WTC11 (cell line): Measurements from ENCODE around the gene LRRC23. TPM values are rescaled to one million over a fixed set of nuclear protein-coding genes. Genes with fewer than 3 reads are reported as not detected.

Experiments used
- ATAC-seq: fragments of 200-7000 bp; cut with Tn5 transposase; 2 replicates; pipeline ENCODE4 v1.10.0; 2021; ENCODE audit warnings: mild to moderate bottlenecking, moderate library complexity
- CTCF ChIA-PET: fragments of 300-600 bp; sonication (Branson Sonifier 250); formaldehyde crosslinking; loops from one replicate; lab custom pipeline; 2021; ENCODE audit warnings: antibody characterized with exemption; lab: Charles Lee
- POLR2A ChIA-PET: fragments of 350-600 bp; sonication (Branson Sonifier 250); formaldehyde crosslinking; loops from one replicate; lab custom pipeline; 2021; ENCODE audit warnings: antibody characterized with exemption; lab: Charles Lee
- DNase-seq: peaks from one replicate; pipeline ENCODE4 v3.0.0; 2021; ENCODE audit warnings: low spot score
- H3K27ac Mint-ChIP-seq: 2 replicates; pipeline ENCODE4 v1.8.0; 2021; ENCODE audit warnings: mixed read lengths
- H3K27me3 Mint-ChIP-seq: 2 replicates; pipeline ENCODE4 v1.8.0; 2021; ENCODE audit warnings: low read depth, mild to moderate bottlenecking, moderate library complexity, mixed read lengths
- H3K36me3 Mint-ChIP-seq: 2 replicates; pipeline ENCODE4 v1.8.0; 2021; ENCODE audit warnings: mixed read lengths
- H3K4me1 Mint-ChIP-seq: 2 replicates; pipeline ENCODE4 v1.8.0; 2022; ENCODE audit warnings: mixed read lengths
- H3K4me3 Mint-ChIP-seq: 2 replicates; pipeline ENCODE4 v1.8.0; 2021; ENCODE audit warnings: mild to moderate bottlenecking, moderate library complexity, mixed read lengths
- H3K9me3 Mint-ChIP-seq: 2 replicates; pipeline ENCODE4 v1.8.0; 2021; ENCODE audit warnings: mixed read lengths
- AFF4 ChIP-seq: sonication (generic); formaldehyde crosslinking; IDR thresholded peaks from 2 replicates; pipeline ENCODE4 v1.8.1; 2023; ENCODE audit warnings: mild to moderate bottlenecking, missing genetic modification reagents, borderline replicate concordance
- AR ChIP-seq: fragments of 250-450 bp; sonication (Bioruptor Pico); IDR thresholded peaks from 2 replicates; pipeline ENCODE4 v1.9.0; 2021; ENCODE audit warnings: mild to moderate bottlenecking
- CDX4 ChIP-seq: fragments of 250-450 bp; sonication (Bioruptor Pico); IDR thresholded peaks from 2 replicates; pipeline ENCODE4 v1.9.0; 2021; ENCODE audit warnings: moderate library complexity, mild to moderate bottlenecking, inconsistent platforms, borderline replicate concordance
- EMX1 ChIP-seq: fragments of 250-450 bp; sonication (Bioruptor Pico); IDR thresholded peaks from 2 replicates; pipeline ENCODE4 v1.8.0; 2021; ENCODE audit warnings: mild to moderate bottlenecking
- ESRRA ChIP-seq: sonication (generic); formaldehyde crosslinking; IDR thresholded peaks from 2 replicates; pipeline ENCODE4 v1.8.1; 2022; ENCODE audit warnings: mild to moderate bottlenecking, missing genetic modification reagents, borderline replicate concordance
- FOXJ3 ChIP-seq: sonication (generic); formaldehyde crosslinking; IDR thresholded peaks from 2 replicates; pipeline ENCODE4 v1.9.0; 2021; ENCODE audit warnings: missing genetic modification reagents, mild to moderate bottlenecking, borderline replicate concordance
- FOXK1 ChIP-seq: sonication (generic); formaldehyde crosslinking; IDR thresholded peaks from 2 replicates; pipeline ENCODE4 v1.8.0; 2022; ENCODE audit warnings: mild to moderate bottlenecking, moderate library complexity, missing genetic modification reagents
- JUN ChIP-seq: sonication (generic); formaldehyde crosslinking; IDR thresholded peaks from 2 replicates; pipeline ENCODE4 v1.8.0; 2023; ENCODE audit warnings: mild to moderate bottlenecking, missing genetic modification reagents
- KAT7 ChIP-seq: sonication (generic); formaldehyde crosslinking; IDR thresholded peaks from 2 replicates; pipeline ENCODE4 v1.8.1; 2023; ENCODE audit warnings: missing genetic modification reagents, mild to moderate bottlenecking, borderline replicate concordance
- NR3C1 ChIP-seq: sonication (generic); formaldehyde crosslinking; conservative IDR thresholded peaks from 2 replicates; pipeline ENCODE4 v1.8.1; 2023; ENCODE audit warnings: low read depth, mild to moderate bottlenecking, missing genetic modification reagents
- PRDM15 ChIP-seq: sonication (generic); formaldehyde crosslinking; IDR thresholded peaks from 2 replicates; pipeline ENCODE4 v1.8.0; 2022; ENCODE audit warnings: missing genetic modification reagents
- TP53 ChIP-seq: sonication (generic); formaldehyde crosslinking; IDR thresholded peaks from 2 replicates; pipeline ENCODE4 v1.8.1; 2023; ENCODE audit warnings: mild to moderate bottlenecking, missing genetic modification reagents
- USF2 ChIP-seq: sonication (generic); formaldehyde crosslinking; IDR thresholded peaks from 2 replicates; pipeline ENCODE4 v1.8.1; 2023; ENCODE audit warnings: mild to moderate bottlenecking, missing genetic modification reagents, moderate library complexity
- ZNF138 ChIP-seq: sonication (generic); formaldehyde crosslinking; conservative IDR thresholded peaks from 2 replicates; pipeline ENCODE4 v1.8.1; 2022; ENCODE audit warnings: mild to moderate bottlenecking, moderate library complexity, missing genetic modification reagents
- ZNF219 ChIP-seq: sonication (generic); formaldehyde crosslinking; IDR thresholded peaks from 2 replicates; pipeline ENCODE4 v1.8.0; 2023; ENCODE audit warnings: missing genetic modification reagents, mild to moderate bottlenecking, borderline replicate concordance
- ZNF317 ChIP-seq: sonication (generic); formaldehyde crosslinking; IDR thresholded peaks from 2 replicates; pipeline ENCODE4 v1.8.1; 2023; ENCODE audit warnings: low read depth, mild to moderate bottlenecking, moderate library complexity, missing genetic modification reagents, borderline replicate concordance
- total RNA-seq: library from RNA; stranded (reverse); gene quantifications from 3 replicates; pipeline ENCODE4 v1.2.3, GENCODE V29; 2021

LRRC23 gene
- total RNA-seq, 1 experiment from 2014 or later: 3.1 TPM

GRCh38 chr12:6855322-6855721 lies 49.3 kb upstream of the LRRC23 start (continued):
- TF ChIP-seq ESRRA (CRISPR knock-in tag): no peak
- TF ChIP-seq ZNF219 (CRISPR knock-in tag): no peak
- no peak for TF ChIP-seq PRDM15
- no peak for TF ChIP-seq CDX4

GRCh38 chr12:6858799-6859198 lies 45.8 kb upstream of the LRRC23 start:
- Mint-ChIP-seq H3K4me3 (no peak overlapping the region), H3K4me1 (peaks cover under 1% of the 10 kb centered on the region; the same call in 1 of the 2 replicates), H3K36me3 (peaks cover 67% of the 10 kb centered on the region), H3K27me3 (no peaks in the 10 kb centered on the region), H3K9me3 (no peaks in the 10 kb centered on the region), H3K27ac (no peak overlapping the region)
- no peak for DNase-seq
- TF ChIP-seq KAT7 (CRISPR knock-in tag): no peak
- TF ChIP-seq FOXJ3 (CRISPR knock-in tag): no peak
- no peak for TF ChIP-seq JUN (CRISPR knock-in tag)
- no peak for TF ChIP-seq ZNF138 (CRISPR knock-in tag)
- TF ChIP-seq AR (CRISPR knock-in tag): no peak
- no peak for TF ChIP-seq USF2 (CRISPR knock-in tag)
- no peak for TF ChIP-seq TP53 (CRISPR knock-in tag)
- no peak for TF ChIP-seq AFF4 (CRISPR knock-in tag)
- TF ChIP-seq EMX1 (CRISPR knock-in tag): no peak
- TF ChIP-seq FOXK1: no peak
- TF ChIP-seq ZNF317 (CRISPR knock-in tag): no peak
- no peak for TF ChIP-seq NR3C1 (CRISPR knock-in tag)
- no peak for ATAC-seq
- ChIA-PET CTCF (interaction anchor here (2.0 kb wide), 1 partner anchor 10 kb away, joined by 5 read pairs; no protein-coding TSS in a partner anchor), POLR2A (no interaction called here)
